Neural crest cell (in vitro differentiated cells): ENCODE measurements around the gene USH1G. TPM values are rescaled to one million over a fixed set of nuclear protein-coding genes. Genes with fewer than 3 reads are reported as not detected.

Experiments
- DNase-seq: peaks from one replicate; pipeline ENCODE4 v3.0.0; 2021; ENCODE audit warnings: low read depth, mixed read lengths, low spot score
- H3K27ac Mint-ChIP-seq: one replicate; pipeline ENCODE4 v1.8.0; 2021; ENCODE audit warnings: mild to moderate bottlenecking, mixed read lengths; ENCODE audit not compliant: unreplicated experiment
- H3K27me3 Mint-ChIP-seq: 2 replicates; pipeline ENCODE4 v1.8.0; 2021; ENCODE audit warnings: low read depth, mild to moderate bottlenecking, mixed read lengths
- H3K36me3 Mint-ChIP-seq: 2 replicates; pipeline ENCODE4 v1.8.0; 2021; ENCODE audit warnings: low read depth, mild to moderate bottlenecking, mixed read lengths
- H3K4me1 Mint-ChIP-seq: 2 replicates; pipeline ENCODE4 v1.8.0; 2021; ENCODE audit warnings: mixed read lengths
- H3K4me3 Mint-ChIP-seq: one replicate; pipeline ENCODE4 v1.8.0; 2021; ENCODE audit warnings: mild to moderate bottlenecking, mixed read lengths
- H3K9me3 Mint-ChIP-seq: 2 replicates; pipeline ENCODE4 v1.8.0; 2021; ENCODE audit warnings: mixed read lengths
- total RNA-seq: library from RNA; stranded (reverse); gene quantifications from 2 replicates; pipeline ENCODE4 v1.2.1, GENCODE V29; 2021
- TF ChIP-seq, protein P1 (sequence below): fragments of 200-600 bp; sonication (generic); conservative IDR thresholded peaks from 2 replicates; pipeline ENCODE4 v1.5.0; 2021; ENCODE audit warnings: antibody characterized with exemption, mild to moderate bottlenecking

USH1G gene
- total RNA-seq, 1 donor from 2014 or later = not detected

DNA sequence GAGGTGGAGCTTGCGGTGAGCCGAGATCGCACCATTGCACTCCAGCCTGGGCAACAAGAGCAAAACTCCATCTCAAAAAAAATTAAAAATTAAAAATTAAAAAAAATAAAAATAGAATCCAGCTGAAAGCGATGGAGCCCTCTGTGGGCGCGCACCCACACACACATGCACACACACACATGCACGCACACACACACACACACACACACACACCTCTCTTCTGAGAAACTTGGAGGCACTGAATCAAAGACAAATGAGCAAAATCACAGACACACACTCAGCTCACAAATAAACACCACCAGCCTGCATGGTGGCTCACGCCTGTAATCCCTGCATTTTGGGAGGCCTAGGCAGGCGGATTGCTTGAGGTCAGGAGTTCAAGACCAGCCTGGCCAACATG is 20.0 kb downstream of the USH1G start:
- no peak for DNase-seq
- peaks cover 36% of the 10 kb centered on the region for H3K27me3 Mint-ChIP-seq
- H3K4me1 Mint-ChIP-seq = no peaks in the 10 kb centered on the region
- TF ChIP-seq, protein P1, sequence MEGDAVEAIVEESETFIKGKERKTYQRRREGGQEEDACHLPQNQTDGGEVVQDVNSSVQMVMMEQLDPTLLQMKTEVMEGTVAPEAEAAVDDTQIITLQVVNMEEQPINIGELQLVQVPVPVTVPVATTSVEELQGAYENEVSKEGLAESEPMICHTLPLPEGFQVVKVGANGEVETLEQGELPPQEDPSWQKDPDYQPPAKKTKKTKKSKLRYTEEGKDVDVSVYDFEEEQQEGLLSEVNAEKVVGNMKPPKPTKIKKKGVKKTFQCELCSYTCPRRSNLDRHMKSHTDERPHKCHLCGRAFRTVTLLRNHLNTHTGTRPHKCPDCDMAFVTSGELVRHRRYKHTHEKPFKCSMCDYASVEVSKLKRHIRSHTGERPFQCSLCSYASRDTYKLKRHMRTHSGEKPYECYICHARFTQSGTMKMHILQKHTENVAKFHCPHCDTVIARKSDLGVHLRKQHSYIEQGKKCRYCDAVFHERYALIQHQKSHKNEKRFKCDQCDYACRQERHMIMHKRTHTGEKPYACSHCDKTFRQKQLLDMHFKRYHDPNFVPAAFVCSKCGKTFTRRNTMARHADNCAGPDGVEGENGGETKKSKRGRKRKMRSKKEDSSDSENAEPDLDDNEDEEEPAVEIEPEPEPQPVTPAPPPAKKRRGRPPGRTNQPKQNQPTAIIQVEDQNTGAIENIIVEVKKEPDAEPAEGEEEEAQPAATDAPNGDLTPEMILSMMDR = no peak
- no peak overlapping the region for H3K27ac Mint-ChIP-seq
- no peak overlapping the region for H3K4me3 Mint-ChIP-seq
- H3K9me3 Mint-ChIP-seq = peaks cover 3% of the 10 kb centered on the region
- H3K36me3 Mint-ChIP-seq = no peaks in the 10 kb centered on the region

GRCh38 chr17:74901353-74902135 is 21.5 kb downstream of the USH1G start:
- TF ChIP-seq, protein P1 = no peak
- Mint-ChIP-seq H3K4me1 (no peaks in the 10 kb centered on the region), H3K27ac (no peak overlapping the region), H3K36me3 (no peaks in the 10 kb centered on the region), H3K27me3 (peaks cover 49% of the 10 kb centered on the region), H3K9me3 (peaks cover 3% of the 10 kb centered on the region), H3K4me3 (no peak overlapping the region)
- DNase-seq = no peak

DNA sequence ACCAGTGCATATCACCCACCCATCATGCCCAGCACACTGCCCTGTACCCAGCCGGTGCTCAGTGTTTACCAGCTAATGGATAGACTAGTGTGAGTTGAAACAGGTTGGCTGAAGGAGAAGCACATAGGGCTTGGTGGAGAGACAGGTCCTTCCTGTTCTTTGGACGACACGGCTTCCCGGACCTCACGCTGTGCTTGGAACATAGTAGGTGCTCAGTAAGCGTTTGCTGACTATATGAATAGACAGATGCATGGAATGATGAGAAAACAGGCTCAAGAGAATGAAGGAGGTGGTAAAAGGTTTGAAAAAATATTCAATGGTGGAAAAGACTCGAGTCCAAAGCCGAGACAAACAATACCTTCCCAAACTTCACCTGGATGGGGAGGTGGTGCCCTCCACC is 22.8 kb downstream of the USH1G start:
- peaks cover 59% of the 10 kb centered on the region for H3K27me3 Mint-ChIP-seq
- DNase-seq = no peak
- TF ChIP-seq, protein P1 = no peak
- H3K9me3 Mint-ChIP-seq = no peaks in the 10 kb centered on the region
- H3K36me3 Mint-ChIP-seq = no peaks in the 10 kb centered on the region
- H3K27ac Mint-ChIP-seq = no peak overlapping the region
- no peaks in the 10 kb centered on the region for H3K4me1 Mint-ChIP-seq
- H3K4me3 Mint-ChIP-seq = no peak overlapping the region

DNA sequence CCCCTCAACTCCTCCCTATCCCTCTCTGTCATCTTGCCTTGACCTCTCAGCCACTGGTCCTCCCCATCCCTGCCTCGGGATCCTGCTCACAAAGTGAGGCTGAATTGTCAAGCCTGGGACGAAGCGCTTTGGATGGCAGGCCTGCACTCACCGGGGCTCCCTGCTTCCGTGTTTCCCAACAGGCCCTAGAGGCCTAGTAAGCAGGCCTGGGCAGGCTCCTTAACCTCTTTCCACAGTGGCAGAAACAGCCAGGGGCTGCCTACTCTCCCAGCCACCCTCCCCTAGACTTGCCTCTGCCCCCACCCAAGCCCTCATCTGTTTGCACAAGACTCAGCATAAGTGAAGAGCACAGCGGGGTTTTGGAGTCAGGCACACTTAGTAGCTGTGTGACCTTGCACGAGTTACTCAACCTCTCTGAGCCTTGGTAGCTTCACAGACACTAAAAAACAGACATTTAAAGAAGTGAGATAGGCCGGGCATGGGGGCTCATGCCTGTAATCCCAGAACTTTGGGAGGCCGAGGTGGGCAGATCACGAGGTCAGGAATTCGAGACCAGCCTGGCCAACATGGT is 24.6 kb downstream of the USH1G start:
- peaks cover 4% of the 10 kb centered on the region for H3K4me1 Mint-ChIP-seq
- H3K4me3 Mint-ChIP-seq = no peak overlapping the region
- DNase-seq = no peak
- peaks cover 68% of the 10 kb centered on the region for H3K27me3 Mint-ChIP-seq
- no peaks in the 10 kb centered on the region for H3K36me3 Mint-ChIP-seq
- H3K9me3 Mint-ChIP-seq = no peaks in the 10 kb centered on the region
- H3K27ac Mint-ChIP-seq = no peak overlapping the region
- TF ChIP-seq, protein P1 = no peak

GRCh38 chr17:74893936-74894671 is 29.0 kb downstream of the USH1G start:
- H3K9me3 Mint-ChIP-seq = no peaks in the 10 kb centered on the region
- H3K36me3 Mint-ChIP-seq = no peaks in the 10 kb centered on the region
- DNase-seq = no peak
- H3K27me3 Mint-ChIP-seq = peaks cover 82% of the 10 kb centered on the region
- no peak overlapping the region for H3K27ac Mint-ChIP-seq
- no peak overlapping the region for H3K4me3 Mint-ChIP-seq
- peaks cover 4% of the 10 kb centered on the region for H3K4me1 Mint-ChIP-seq
- TF ChIP-seq, protein P1 = no peak
